ENCODE measurements around the gene ATP7B.
A peak's percentile ranks its signal among the peaks of the same experiment; 100 is the strongest.

The ATP7B gene

DNA sequence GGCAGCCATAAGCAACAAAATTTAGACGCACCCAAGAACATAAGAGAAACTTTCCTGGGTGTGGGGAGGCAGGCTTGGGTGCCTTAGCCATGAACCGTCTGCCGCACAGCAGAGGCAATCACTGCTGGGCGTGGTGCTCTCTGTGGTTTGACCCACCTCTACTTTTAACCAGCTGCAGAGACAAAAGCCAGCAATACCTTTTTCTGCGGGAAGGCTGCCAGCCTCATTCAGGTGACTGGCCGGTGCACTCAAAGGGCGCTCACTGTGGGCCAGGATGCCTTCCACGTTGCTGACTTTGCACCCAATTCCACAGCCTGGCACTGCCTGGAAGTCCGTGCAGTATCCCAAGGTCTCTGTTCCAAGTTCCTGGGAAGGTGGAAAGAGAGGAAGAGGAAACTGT, 69.1 kb downstream of the ATP7B start:
- peak in 1 of 2 experiments; percentile 16 for DNase-seq

DNA sequence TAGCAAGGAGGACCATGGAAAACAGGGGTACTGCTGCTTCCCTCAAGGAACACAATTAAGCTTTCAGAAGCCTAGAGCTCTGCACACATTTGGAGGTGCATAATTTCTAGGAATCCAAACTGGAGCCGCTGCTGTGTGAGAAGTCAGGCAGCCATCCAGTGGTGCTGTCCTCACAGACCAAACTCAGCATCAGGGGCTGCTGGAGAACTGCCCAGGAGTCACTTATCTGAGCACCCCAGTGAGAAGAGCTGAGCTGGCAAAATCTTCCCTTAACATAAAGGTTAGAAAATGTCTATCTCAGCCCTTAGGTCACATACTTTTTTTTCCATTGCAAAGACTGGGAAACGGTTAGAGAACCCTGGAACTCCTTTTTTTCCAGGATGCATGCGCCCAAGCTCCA, 72.8 kb downstream of the ATP7B start:
- no peak for DNase-seq

GRCh38 chr13:51937320-51938290, 73.6 kb downstream of the ATP7B start:
- DNase-seq, result no peak

- DNase-seq, result no peak
These were observed 75.7 kb downstream of the ATP7B start for GRCh38 chr13:51935326-51936171.

- no peak for DNase-seq
These were observed 76.7 kb downstream of the ATP7B start for GRCh38 chr13:51934461-51935087.

- DNase-seq, result no peak
These were observed 77.7 kb downstream of the ATP7B start for GRCh38 chr13:51933466-51934058.

GRCh38 chr13:51932231-51932630, 79.0 kb downstream of the ATP7B start:
- DNase-seq, result no peak

DNA sequence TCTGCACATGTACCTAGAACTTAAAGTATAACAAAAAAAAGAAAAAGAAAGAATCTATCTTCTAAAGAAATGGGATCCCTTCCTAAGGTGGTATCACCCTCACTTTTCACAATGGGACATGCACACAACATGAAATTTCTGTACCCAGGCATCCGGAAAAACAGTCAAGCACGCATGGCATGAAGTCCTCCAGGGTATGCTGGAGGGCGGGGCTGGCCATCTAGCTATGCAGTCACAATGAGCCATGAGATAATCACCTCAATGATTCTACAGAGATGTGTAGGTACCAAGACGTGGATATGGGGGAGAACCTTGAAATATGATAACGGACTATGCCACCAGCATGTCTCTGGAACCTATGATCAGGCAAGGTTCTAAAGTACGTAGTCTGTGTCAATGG, 79.6 kb downstream of the ATP7B start:
- no peak for DNase-seq

- DNase-seq, result no peak
These were observed 81.6 kb downstream of the ATP7B start for GRCh38 chr13:51929699-51930098.

DNA sequence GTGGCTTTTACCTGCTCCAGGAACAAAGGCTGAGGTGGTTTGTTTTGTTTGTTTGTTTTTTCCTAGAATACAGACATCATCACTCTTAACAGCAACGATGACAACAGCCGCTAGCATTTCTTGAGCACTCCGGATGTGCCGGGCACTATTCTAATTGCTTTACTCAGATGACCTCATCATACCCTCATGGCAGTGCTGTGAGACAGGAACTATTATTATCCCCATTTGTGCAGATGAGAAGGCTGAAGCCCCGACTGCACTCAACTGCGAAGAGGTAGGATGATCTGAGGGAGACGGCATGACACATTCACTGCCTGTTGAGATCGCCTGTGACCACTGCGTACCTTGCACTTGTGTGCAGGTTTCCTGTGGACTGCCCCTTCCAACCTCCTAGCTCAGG, 83.0 kb downstream of the ATP7B start:
- DNase-seq, result no peak

DNA sequence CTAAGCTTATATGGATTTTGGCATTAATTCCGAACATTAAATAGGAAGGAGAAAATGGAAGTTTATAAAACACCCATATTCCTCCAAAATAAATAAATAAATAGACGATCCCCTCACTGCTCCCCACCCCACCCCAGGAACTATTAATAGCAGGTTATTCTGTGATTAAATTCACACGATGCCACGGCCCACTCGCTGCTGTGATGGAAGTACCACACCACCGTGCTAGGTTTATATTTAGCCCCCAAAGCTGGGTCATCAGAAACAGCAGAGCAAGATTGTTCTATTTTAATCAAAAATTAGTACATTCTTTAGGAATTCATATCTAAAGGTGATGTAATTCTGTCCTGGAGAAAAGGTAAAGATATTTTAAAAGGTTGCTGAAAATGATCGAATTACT, 84.1 kb downstream of the ATP7B start:
- no peak for DNase-seq

- DNase-seq, result no peak
These were observed 84.7 kb downstream of the ATP7B start for GRCh38 chr13:51926528-51926885.

DNA sequence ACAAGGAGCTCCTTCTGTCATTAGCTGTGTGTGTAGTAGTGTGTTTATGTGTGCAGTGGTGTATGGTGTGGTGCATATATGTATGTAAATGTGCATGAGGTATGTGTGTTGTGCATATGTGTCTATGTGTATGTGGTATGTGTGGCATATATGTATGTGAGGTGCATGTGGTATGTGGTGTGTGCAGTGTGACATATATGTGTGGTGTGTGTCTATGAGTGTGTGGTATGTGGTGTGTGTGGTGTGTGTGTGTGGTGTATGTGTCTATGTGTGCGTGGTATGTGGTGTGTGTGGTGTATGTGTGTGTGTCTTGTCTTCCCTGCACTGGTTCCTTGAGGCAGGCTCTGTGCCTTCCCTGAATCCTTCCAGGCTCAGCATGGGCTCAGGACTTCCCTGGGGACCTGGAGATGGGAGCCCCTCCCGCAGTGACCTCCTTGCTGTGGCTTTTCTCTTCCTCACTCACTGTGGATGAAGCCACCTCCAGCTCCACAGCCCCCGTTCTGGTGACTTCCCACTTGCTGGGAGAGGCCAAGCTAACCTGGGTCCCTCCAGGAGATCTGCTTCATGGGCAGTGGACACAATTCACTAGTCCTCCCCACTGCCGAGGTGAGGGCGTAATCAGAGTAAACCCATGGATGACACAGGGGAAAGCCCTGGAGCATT, 85.3 kb downstream of the ATP7B start:
- no peak for DNase-seq

GRCh38 chr13:51924756-51925544, 86.3 kb downstream of the ATP7B start:
- no peak for DNase-seq

- DNase-seq, result no peak
These were observed 87.2 kb downstream of the ATP7B start for GRCh38 chr13:51923983-51924539.

DNA sequence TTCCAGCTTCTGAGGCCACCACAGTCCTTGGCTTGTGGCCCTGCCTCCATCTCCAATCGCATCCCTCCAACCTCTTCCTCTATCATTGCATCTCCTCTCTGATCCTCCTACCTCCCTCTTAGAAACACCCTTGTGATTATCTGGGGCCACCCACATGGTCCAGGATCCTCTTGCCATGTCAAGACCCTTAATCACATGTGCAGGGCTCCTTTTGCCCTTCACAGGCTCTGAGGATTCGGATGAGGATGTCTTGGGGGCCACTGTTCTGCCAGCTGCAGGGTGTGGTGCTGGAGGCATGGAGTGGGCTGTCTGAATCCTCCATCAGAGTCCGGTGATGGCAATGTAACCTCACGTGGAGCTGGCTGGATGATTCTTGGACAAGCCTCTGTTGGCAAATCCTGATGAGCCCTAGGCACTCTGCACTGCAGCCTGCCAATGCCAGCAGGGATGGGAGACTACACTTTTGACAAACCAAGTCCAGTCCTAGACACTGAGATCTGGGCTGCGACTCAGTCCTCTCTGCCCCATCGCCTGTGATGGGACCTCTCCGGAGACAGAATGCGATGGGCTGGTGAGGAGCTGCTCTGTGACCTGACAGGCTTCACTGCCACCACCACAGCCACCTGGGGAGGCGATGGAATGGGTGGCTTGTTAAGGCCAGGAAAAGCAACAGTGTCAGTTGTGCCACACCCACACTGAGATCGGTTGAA, 88.3 kb downstream of the ATP7B start:
- DNase-seq, result no peak

DNA sequence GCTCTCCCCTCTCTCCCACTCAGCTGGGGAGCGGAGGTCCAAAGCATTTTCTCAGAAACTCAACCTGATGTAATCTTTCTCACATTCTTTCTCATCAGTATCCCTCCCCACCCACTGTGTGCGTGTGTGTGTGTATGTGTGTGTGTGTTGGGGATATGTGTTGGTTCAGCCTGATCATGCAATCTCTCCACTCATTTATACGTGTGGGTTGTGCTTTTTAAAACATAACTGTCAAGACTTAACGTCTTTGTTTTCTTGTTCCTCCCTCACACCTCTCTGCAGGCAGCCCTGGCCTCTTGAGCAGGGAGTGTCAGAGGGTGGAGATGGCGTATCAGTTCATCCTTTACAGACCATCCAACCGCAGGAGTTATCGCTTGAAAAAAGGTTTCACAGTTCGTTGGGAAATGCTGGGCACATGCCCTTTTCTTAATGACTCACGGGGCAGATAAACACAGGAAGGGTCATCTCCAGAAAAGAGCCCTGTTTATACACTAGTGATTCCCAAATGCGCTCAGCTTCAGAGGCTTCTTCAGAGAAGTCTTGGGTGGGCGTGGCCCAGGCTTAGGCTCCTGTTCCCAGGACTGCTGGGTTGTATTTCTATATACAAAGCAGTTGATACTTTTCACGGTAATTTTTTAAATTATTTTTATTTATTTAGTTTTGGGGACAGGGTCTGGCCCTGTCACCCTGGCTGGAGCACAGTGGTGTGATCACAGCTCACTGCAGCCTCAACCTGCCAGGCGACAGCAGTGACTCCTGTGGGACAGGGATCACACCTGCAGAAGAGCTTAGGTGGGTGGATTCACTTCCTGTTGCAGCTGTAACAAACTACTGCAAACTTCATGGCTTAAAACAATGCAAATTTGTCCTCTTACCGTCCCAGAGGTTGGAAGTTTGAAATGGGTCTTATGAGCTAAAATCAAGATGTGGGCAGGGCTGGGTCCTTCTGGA, 89.2 kb downstream of the ATP7B start:
- no peak for DNase-seq

GRCh38 chr13:51920786-51921185, 90.5 kb downstream of the ATP7B start:
- no peak for DNase-seq

- no peak for DNase-seq
These were observed 91.0 kb downstream of the ATP7B start for GRCh38 chr13:51920267-51920666.

Data from activated CD4-positive, alpha-beta T cell treated with anti-CD3 and anti-CD28 coated beads, Interleukin-2, amount 50 U/mL, for 48 hours (primary cell).